Heart left ventricle (tissue), 16 donors: Measurements from ENCODE around the gene GPX3. TPM values are rescaled to one million over a fixed set of nuclear protein-coding genes. Genes with fewer than 3 reads are reported as not detected.

Experiments used
- ATAC-seq, 4 donors: fragments of 200-7000 bp; cut with Tn5 transposase; one replicate each; pipeline ENCODE4 v1.9.1; 2020 to 2022; ENCODE audit warnings: moderate library complexity in 4 of 4, mild to moderate bottlenecking in 3 of 4, moderate number of reproducible peaks in 1 of 4
- DNase-seq, 5 donors: peaks; one replicate each; pipeline ENCODE4 v3.0.0-alpha.2; 2020
- H3K27ac ChIP-seq, 12 donors: fragments of 200-600 bp; sonication (generic) in 4 of 12; one replicate each; pipeline versions ENCODE4 v1.5.0 to v1.8.0; 2016 to 2022; ENCODE audit warnings: mild to moderate bottlenecking in 2 of 12
- H3K27me3 ChIP-seq, 9 donors: fragments of 200-600 bp; sonication (generic) in 2 of 9; one replicate each; pipeline versions ENCODE4 v1.5.1 to v1.8.0; 2016 to 2022; ENCODE audit warnings: mild to moderate bottlenecking in 3 of 9
- H3K36me3 ChIP-seq, 9 donors: fragments of 200-600 bp; sonication (generic) in 2 of 9; one replicate each; pipeline versions ENCODE4 v1.5.0 to v1.8.0; 2018 to 2022; ENCODE audit warnings: mild to moderate bottlenecking in 2 of 9
- H3K4me1 ChIP-seq, 12 donors: fragments of 200-600 bp; sonication (generic) in 4 of 12; one replicate each; pipeline versions ENCODE4 v1.5.0 to v1.8.0; 2016 to 2022; ENCODE audit warnings: mild to moderate bottlenecking in 3 of 12
- H3K4me3 ChIP-seq, 12 donors: fragments of 200-600 bp; sonication (generic) in 4 of 12; one replicate each; pipeline versions ENCODE4 v1.5.0 to v1.8.0; 2017 to 2022; ENCODE audit warnings: mild to moderate bottlenecking in 9 of 12, moderate library complexity in 4 of 12
- H3K9me3 ChIP-seq, 12 donors: fragments of 200-600 bp; sonication (generic) in 4 of 12; one replicate each; pipeline versions ENCODE4 v1.5.0 to v1.8.0; 2016 to 2022; ENCODE audit warnings: mild to moderate bottlenecking in 1 of 12
- POLR2A ChIP-seq, 2 donors: fragments of 450-650 bp; IDR thresholded peaks; one replicate each; pipeline ENCODE4 v1.6.1; 2017; ENCODE audit warnings: antibody characterized with exemption in 2 of 2, mild to moderate bottlenecking in 2 of 2, moderate library complexity in 2 of 2
- WGBS, 4 donors: extraction: QIAGEN DNeasy Blood & Tissue Kit in 2 of 4; methylation state at CpG; one replicate each; pipeline versions ENCODE4 v1.1.5 to v1.1.7; 2013 to 2018; 5-methylcytosine and 5-hydroxymethylcytosine counted together
- intact Hi-C, 10 donors: fragments of 100-400 bp; cut with DNase I; formaldehyde crosslinking; loops; one replicate each; pipeline versions ENCODE4 v1.11.1 to v1.14.2; 2022
- polyA plus RNA-seq, 2 donors: library from polyadenylated mRNA; stranded (reverse); fragments of 200-250 nt; gene quantifications; one replicate each; pipeline ENCODE4 v1.2.3, GENCODE V29; 2013
- total RNA-seq, 9 donors: library from RNA; depleted of rRNA in 2 of 9; stranded (reverse); fragments of >200 nt in 2 of 9; fragmentation: NEBNext Ultra II Directional in 3 of 9; extraction: Animal tissue kit (Norgen Biotek cat#: 25700) in 3 of 9; gene quantifications; one replicate each; pipeline versions ENCODE4 v1.1.0 to v1.2.4, GENCODE V29; 2016 to 2023
- TF ChIP-seq, protein P1 (sequence below), 12 donors: fragments of 200-600 bp; sonication (generic) in 4 of 12; IDR thresholded peaks; one replicate each; pipeline versions ENCODE4 v1.5.0 to v1.8.0; 2018 to 2022; ENCODE audit warnings: antibody characterized with exemption in 12 of 12, mild to moderate bottlenecking in 5 of 12
- donor health status: ischemic (EF 13 %, LVEDD 7.1; RV severe dilation, severe dysfunction).
- donor health status: healthy with polysubstance abuse.
- donor health status: DM: no; HTN: yes; CAD: no.
- donor health status: DM: no; HTN: no; CAD: no.
- donor health status: ischemic (EF 25% LVEDD 6.9; RV normal size, moderate dysfunction).
- donor health status: ischemic (EF 25% LVEDD 5.7; RV mildly dilated, moderate dysfunction).
- donor health status: healthy.
- donor health status: DM: yes; HTN: yes; CAD: no.
- donor health status: ischemic (EF 35%, LVEDD 5.7; RV mildly dilated, moderate dysfunction).
- donor health status: nonischemic (EF 11% LVEDD 7.7; RV severe dilation, severe dysfunction).
- donor health status: DM: yes; HTN: yes; CAD: no.
- donor health status: PGD.
- donor health status: ischemic (EF 29% LVEDD 5.4; RV normal size, mild dysfunction).
- donor health status: nonischemic (EF 23%, LVEDD 6.1; RV moderate dilation, normal function).

Gene GPX3
- total and polyA plus RNA-seq, 11 donors, result 416 to 1,563 (median 819) TPM

GRCh38 chr5:151023047-151023615 lies 2.7 kb downstream of the GPX3 start:
- 13 to 54% (median 23%) methylated on average over 5 of the region's 5 CpGs for WGBS, 4 donors
- peaks cover 14 to 89% (median 76%) of the 10 kb centered on the region in 12 donors for H3K4me1 ChIP-seq
- intact Hi-C loops, result no loop called here
- TF ChIP-seq, protein P1, sequence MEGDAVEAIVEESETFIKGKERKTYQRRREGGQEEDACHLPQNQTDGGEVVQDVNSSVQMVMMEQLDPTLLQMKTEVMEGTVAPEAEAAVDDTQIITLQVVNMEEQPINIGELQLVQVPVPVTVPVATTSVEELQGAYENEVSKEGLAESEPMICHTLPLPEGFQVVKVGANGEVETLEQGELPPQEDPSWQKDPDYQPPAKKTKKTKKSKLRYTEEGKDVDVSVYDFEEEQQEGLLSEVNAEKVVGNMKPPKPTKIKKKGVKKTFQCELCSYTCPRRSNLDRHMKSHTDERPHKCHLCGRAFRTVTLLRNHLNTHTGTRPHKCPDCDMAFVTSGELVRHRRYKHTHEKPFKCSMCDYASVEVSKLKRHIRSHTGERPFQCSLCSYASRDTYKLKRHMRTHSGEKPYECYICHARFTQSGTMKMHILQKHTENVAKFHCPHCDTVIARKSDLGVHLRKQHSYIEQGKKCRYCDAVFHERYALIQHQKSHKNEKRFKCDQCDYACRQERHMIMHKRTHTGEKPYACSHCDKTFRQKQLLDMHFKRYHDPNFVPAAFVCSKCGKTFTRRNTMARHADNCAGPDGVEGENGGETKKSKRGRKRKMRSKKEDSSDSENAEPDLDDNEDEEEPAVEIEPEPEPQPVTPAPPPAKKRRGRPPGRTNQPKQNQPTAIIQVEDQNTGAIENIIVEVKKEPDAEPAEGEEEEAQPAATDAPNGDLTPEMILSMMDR (IDR thresholded peaks at IDR 0.05), result no peak
- TF ChIP-seq POLR2A (IDR thresholded peaks at IDR 0.05), result peak in 1 of 2 donors; percentile 14
- H3K36me3 ChIP-seq, result peaks cover 0 to 35% (median 27%) of the 10 kb centered on the region in 9 donors
- H3K27ac ChIP-seq, result peak overlapping the region; percentile 82 to 98 (median 93)
- ATAC-seq (peak; percentile 41 to 66 (median 56)), DNase-seq (peak; percentile 77 to 93 (median 88))
- H3K4me3 ChIP-seq, result peak overlapping the region in 6 of 12 donors; percentile 3 to 96 (median 47)
- H3K27me3 ChIP-seq, result no peaks in the 10 kb centered on the region
- H3K9me3 ChIP-seq, result no peaks in the 10 kb centered on the region

GRCh38 chr5:151023651-151024050 lies 3.3 kb downstream of the GPX3 start:
- Histone ChIP-seq H3K4me3 (peak overlapping the region in 5 of 12 donors; percentile 3 to 96 (median 23)), H3K27ac (peak overlapping the region; percentile 82 to 98 (median 93)), H3K9me3 (no peaks in the 10 kb centered on the region), H3K27me3 (no peaks in the 10 kb centered on the region), H3K36me3 (peaks cover 0 to 41% (median 32%) of the 10 kb centered on the region in 9 donors), H3K4me1 (peaks cover 14 to 94% (median 77%) of the 10 kb centered on the region in 12 donors)
- ATAC-seq (peak; percentile 20 to 52 (median 34)), DNase-seq (peak; percentile 69 to 83 (median 79))
- intact Hi-C loops, result no loop called here
- TF ChIP-seq POLR2A (IDR thresholded peaks at IDR 0.05), result no peak
- TF ChIP-seq, protein P1 (IDR thresholded peaks at IDR 0.05), result no peak
- 5 to 33% (median 16%) methylated on average over 8 of the region's 8 CpGs for WGBS, 4 donors

DNA sequence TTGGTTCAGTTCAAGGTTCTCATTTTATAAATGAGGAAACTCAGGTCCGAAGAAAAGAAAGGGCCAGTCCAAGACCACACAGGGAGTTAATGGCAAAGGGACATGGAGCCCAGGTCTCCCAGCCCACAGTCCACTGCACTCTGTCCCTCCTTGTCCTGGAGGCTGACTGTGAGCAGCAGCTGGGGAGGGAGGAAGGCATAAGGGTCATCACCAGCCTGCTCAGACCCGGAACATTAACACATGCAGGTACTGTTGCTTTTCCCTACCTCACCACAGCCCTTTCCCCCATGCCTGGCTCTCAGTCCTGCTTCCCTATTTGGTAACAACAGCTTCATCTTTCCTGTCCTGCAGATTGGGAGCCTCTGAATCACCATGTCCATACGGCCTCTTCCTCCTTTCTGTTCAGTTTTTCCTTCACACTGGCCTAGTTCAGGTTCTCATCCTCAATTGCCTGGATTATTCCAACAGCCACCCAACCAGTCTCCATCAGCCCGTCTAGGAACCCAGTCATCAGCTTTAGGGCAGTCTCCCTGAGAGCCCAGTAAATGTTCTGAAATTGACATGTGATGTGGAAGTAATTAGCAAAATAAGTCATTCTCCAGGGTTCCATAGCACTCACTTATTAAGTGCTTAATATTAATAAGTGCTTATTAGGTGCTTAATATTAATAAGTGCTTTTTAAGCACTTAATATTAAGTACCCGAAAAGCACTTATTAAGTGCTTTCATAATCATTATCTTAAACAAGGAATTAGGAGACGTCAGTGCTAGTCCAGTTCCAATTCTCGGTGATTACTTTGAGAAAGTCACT lies 4.3 kb downstream of the GPX3 start:
- WGBS, 4 donors, result 76 to 78% (median 77%) methylated on average over 6 to 7 of the region's 7 CpGs
- no peaks in the 10 kb centered on the region for H3K9me3 ChIP-seq
- no peaks in the 10 kb centered on the region for H3K27me3 ChIP-seq
- H3K36me3 ChIP-seq, result peaks cover 0 to 51% (median 41%) of the 10 kb centered on the region in 9 donors
- DNase-seq (no peak), ATAC-seq (no peak)
- peak overlapping the region in 2 of 12 donors; percentile 85 to 96 for H3K4me3 ChIP-seq
- peak overlapping the region; percentile 82 to 98 (median 93) for H3K27ac ChIP-seq
- no peak for TF ChIP-seq POLR2A (IDR thresholded peaks at IDR 0.05)
- TF ChIP-seq, protein P1 (IDR thresholded peaks at IDR 0.05), result no peak
- intact Hi-C loops, result no loop called here
- H3K4me1 ChIP-seq, result peaks cover 14 to 95% (median 79%) of the 10 kb centered on the region in 12 donors

GRCh38 chr5:151025250-151025606 lies 4.8 kb downstream of the GPX3 start:
- Histone ChIP-seq H3K36me3 (peaks cover 0 to 56% (median 47%) of the 10 kb centered on the region in 9 donors), H3K4me3 (peak overlapping the region in 2 of 12 donors; percentile 85 to 96), H3K27ac (peak overlapping the region in 10 of 12 donors; percentile 1 to 98 (median 92)), H3K9me3 (no peaks in the 10 kb centered on the region), H3K27me3 (no peaks in the 10 kb centered on the region), H3K4me1 (peaks cover 14 to 96% (median 79%) of the 10 kb centered on the region in 12 donors)
- DNase-seq, result no peak
- intact Hi-C loops, result no loop called here
- ATAC-seq, result no peak
- 79 to 93% (median 88%) methylated on average over 7 of the region's 7 CpGs for WGBS, 4 donors
- TF ChIP-seq POLR2A (IDR thresholded peaks at IDR 0.05), result no peak
